Suprapubic skin (tissue), 4 donors: Measurements from ENCODE around the gene DNAJC5.

Experiments used
- CTCF ChIP-seq, 2 donors: fragments of 200-600 bp in 1 of 2; fragments of 450-650 bp in 1 of 2; sonication (generic) in 1 of 2; IDR thresholded peaks; one replicate each; pipeline ENCODE4 v1.5.1; 2016 to 2019; ENCODE audit warnings: antibody characterized with exemption in 2 of 2, mild to moderate bottlenecking in 1 of 2, moderate library complexity in 1 of 2
- EP300 ChIP-seq: sonication (generic); formaldehyde crosslinking; IDR thresholded peaks from one replicate; pipeline ENCODE4 v1.6.1; 2017; ENCODE audit warnings: antibody characterized with exemption
- POLR2A ChIP-seq, 2 donors: fragments of 450-650 bp; IDR thresholded peaks; one replicate each; pipeline ENCODE4 v1.6.1; 2017; ENCODE audit warnings: antibody characterized with exemption in 2 of 2, mild to moderate bottlenecking in 2 of 2, moderate library complexity in 2 of 2
- POLR2AphosphoS5 ChIP-seq, 3 donors: sonication (generic); formaldehyde crosslinking; IDR thresholded peaks; one replicate each; pipeline ENCODE4 v1.6.1; 2017; ENCODE audit warnings: antibody characterized with exemption in 3 of 3

GRCh38 chr20:63863021-63863797 lies 31.7 kb upstream of the DNAJC5 start:
- TF ChIP-seq POLR2A (IDR thresholded peaks at IDR 0.05) = no peak
- no peak for TF ChIP-seq EP300
- TF ChIP-seq CTCF (IDR thresholded peaks at IDR 0.05) = no peak
- TF ChIP-seq POLR2AphosphoS5 (IDR thresholded peaks at IDR 0.05) = no peak
